CD4-positive, alpha-beta T cell treated with Interleukin-15 for 1 hour (primary cell): Measurements from ENCODE around the gene NTF3.

Source experiments
- DNase-seq: peaks from one replicate; pipeline ENCODE4 v3.0.0-alpha.2; 2020

NTF3 gene

DNA sequence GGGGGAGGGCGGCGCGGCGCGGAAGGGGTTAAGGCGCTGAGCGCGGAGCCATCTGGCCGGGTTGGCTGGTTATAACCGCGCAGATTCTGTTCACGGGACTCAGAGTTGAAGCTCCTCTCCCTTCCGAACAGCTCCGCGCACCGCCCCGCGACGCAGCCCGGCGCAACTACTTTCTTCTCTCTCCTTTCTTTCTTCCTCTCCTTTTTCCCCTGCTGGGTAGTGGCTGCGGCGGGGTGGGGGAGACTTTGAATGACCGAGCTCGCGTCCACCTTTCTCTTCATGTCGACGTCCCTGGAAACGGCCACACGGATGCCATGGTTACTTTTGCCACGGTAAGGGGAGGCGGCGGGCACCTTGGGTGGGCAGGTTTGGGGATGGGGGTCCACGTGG, at the start of gene NTF3:
Gene NTF3, plus strand, starts transcription at position 98 of the 390 bp plus-strand sequence. Its CDS starts 217 bp downstream, at position 315.
- no peak for DNase-seq

DNA sequence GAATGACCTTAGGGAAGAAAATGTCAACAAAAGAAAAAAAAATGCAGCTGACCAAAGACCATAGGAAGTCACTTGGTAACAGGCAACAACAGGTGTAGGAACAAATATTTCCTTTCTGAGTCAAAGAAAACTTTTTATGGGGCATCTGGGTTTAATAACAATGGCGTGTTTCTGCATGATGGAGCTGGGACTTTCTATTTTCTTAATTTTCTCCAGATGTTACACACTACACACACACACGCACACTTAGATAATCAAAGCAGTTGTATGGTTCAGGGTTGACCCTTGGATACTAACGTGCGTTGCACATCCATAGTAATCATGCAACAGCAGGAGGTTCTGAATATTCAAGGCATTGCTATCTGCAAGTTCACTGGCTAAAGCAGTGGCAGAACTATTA, 47.9 kb upstream of the NTF3 start:
- DNase-seq: no peak

DNA sequence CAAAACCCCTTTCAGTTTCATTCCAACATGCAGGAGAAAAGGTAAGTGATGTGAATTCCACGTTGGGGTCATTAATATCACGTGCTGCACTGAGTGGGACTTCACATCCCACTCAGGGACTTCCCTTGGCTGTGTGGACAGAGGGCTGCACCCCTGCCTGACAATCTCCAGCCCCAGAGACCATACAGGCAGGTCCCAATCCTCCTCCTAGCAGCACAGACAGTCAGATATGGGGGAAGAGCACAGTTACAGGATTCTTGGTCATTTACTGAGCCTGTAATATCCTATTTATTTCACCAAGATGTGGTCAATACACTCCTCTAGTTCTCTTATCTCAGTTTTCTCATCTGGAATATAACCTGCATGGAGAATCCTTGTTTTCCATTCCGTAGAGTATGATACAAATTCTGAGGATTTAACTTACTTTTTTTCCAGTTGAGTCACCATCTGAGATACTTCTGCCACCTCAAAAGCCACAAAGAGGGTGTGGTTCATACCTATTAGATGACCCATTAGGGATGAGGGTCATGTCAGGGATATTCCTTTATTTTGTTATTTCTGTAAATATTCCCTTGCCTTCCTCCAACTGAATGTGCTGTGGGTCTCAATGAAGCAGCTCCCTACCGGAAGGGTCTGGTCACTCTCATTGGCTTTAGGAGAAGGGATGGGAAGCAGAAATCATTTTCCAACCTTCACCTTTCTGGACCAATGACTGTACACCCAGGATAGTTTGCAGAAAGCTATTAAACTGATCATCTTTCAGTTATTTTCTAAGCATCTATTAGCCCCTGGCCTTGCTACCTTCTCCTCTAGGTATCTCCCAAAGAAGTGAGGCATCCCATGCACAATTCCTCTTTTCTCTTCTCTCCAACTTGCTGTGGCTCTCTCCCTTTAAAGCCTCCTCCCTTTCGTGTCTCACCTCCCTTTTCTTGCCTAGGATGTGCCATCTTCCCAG, 43.0 kb upstream of the NTF3 start:
- DNase-seq: no peak

DNA sequence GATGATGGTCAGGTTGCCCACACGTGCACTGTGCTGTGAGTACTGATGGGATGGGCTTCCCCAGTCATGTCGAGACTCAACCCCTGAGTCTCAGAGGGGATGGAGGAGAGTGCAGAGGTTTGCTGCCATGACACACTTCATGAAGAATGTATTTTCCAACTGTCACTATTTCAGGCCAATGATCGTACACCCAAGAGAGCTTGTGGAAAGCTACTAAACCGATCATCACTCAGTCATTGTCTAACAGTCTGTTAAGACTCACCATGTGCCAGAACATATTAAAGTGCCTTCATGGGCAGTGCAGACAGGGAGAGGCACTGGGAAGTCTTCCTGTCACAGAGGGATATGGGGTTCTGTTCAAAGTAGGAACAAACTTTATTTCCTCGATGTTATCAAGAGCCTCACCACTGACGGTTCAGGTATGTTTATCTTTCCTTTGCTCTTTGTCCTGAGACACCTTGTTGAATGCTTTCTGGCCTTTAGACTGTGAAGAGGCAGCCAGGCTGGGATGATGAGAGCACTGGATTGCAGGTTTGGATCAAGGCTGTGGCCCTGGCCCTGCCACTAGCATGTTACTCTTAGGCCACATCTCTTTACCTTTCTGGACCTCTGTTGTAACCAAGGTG, 41.6 kb upstream of the NTF3 start:
- DNase-seq: no peak

DNA sequence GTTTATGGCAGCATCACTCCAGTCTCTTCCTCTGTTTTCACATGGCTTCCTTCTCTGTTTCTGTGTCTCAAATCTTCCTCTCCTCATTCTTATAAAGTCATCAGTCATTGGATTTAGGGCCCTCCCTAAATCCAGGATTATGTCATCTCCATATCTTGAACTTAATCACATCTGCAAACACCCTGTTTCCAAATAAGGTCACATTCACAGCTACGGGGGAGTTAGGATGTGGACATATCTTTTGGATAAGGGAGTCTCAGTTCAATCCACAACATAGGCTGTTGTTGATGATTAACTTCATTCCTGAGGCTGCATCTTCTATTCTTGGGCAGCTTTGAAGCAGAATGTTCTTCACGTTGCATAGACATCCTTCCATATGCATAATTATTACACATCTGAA, 40.3 kb upstream of the NTF3 start:
- no peak for DNase-seq

DNA sequence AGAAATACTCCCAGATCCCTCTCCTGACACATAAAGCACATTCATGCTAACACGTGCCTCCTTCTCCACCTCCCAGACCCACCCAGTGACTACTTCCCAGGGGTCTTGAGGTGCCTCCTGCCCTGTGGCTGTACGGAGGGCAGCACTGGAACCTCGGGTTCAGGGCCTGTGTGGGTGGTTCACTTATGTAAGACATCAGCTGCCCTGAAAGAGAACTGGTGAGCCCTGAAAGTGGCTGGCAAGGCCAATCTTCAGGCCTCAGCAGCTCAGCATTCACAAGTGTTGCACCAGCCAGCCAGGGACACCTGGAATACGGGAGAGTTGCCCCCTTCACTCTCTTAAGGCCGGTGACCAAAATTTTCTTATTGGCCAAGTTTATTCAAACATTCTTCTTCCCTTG, 38.9 kb upstream of the NTF3 start:
- DNase-seq: no peak

DNA sequence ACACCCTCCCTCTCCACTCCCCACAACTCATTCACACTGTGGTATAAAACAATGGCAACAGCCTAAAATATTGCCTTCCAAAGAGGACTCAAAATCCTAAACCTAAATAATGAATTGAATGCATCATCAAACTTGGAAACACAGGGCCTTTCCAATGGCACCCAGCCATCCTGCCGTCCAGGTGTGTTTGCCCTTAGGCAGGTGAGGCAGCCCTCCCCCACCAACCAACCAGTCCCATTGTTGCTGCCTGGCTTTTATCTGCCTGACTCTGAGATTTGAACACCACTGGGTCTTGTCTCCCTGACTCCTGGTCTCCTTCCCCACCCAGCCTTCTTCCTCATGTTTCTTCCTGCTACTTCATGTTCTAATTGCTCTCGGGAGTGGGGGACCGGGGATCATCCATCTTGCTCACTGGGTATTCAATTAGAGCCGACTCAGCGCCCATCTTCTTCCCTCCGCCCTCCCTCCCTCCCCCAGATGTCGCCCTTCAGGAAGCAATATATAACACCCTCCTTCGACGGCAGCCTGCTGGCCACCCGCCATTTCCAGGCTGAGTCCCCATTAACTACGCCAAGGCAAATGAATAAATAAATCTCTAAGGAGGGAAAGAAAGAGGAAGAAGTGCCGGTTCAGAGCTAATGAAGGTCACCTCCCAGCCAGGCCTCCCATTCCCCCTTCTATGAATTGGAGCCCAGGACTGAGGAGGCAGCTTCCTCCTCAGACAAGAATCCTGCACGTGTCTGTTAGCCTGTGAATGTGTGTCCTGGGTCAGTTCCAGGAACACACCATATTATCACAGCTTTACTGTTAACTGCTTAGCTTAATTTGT, 36.3 kb upstream of the NTF3 start:
- no peak for DNase-seq

DNA sequence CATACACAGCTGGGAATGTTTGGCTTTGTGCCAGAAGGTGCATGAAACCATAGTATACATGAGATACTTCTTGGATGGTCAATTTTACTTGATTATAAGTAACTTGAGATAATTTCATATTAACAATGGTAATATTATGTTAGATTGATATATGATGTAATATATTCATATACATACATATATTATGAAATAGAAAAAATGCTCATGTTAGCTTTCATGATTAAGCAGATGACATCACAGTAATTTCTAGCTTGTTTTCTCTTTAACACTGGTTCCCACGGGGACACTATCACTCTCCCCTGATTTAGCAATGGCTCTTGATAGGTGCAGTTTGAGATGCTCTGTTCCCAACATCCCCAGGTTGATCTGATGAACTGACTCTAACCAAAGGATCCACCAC, 35.4 kb upstream of the NTF3 start:
- no peak for DNase-seq

DNA sequence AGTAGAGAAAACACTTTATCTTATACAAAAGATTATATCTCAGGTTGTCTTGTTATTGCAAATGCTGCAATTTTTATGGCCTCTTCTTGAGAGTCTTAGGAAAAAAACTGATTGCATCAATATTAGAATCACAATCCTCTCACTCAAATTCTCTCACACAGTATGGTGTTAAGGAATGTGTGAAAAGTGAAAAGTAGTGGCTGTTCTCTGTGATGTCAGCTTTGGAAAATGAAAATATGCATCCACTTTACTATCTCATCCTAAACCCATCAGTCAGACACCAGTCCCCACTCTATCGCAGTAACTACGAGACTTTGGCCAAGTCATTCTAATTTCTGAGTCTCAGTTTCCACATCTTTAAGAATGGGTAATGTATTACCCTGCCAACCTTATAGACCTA, 32.6 kb upstream of the NTF3 start:
- no peak for DNase-seq

DNA sequence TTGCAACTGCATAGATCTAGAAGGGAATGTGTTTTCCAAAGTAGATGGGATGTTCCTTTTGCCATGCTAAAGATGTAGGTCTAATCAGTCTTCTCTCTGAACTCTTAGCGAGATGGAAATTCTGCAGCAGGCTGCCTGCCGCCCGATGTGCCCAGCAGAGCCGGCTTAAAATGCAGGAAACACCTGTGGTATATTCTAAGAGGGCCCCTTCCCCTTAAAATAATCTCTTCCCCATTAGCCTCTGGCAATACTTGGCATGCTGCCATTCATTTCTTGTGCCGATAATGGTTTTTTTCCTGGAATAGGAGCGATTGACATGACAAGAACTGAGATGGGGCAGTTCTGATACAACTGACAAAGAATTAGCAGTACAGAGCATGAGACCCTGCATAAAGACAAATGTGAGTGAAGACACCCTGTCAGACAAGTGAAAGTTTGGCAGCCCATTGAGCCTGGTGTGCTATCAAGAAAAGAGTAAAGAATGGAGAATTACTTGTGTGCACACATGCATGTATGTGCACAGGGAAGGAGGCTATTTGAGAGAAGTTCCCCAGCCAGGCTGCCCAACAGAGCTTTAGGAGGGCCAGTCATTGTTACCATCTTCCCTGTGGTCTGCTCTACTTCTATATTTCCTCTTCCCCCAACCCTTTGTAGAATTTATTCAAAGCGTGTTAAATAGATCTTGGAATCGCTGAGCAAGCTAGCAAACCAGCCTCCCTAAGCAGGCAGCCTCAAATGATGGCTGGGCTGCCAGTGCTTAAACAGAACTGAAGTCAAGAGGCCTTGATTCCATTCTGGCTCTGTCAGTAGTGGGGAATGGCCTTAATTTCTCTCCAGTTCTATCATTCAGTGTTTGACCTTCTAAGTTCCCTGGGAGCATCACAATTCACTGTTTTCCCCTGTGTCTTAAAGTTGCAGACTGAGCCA, 29.6 kb upstream of the NTF3 start:
- DNase-seq: no peak

DNA sequence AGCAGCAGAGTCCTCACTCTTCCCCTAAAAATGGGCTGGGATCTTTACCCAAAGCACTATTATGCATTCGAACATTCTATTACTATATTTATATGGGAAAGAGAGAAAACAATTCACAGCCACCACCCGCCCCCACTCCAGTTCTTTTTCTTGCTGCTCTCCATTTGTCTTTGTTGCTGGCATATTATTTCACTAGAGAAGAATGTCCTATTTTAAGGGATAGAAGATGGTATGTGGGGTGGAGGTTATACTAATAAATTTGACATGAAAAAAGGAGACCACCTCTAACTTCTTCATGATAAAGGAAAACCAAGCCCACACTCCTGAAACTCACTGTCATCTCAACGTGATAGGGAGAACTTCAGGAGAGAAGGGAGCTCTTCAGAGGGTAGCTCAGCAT, 28.5 kb upstream of the NTF3 start:
- no peak for DNase-seq

DNA sequence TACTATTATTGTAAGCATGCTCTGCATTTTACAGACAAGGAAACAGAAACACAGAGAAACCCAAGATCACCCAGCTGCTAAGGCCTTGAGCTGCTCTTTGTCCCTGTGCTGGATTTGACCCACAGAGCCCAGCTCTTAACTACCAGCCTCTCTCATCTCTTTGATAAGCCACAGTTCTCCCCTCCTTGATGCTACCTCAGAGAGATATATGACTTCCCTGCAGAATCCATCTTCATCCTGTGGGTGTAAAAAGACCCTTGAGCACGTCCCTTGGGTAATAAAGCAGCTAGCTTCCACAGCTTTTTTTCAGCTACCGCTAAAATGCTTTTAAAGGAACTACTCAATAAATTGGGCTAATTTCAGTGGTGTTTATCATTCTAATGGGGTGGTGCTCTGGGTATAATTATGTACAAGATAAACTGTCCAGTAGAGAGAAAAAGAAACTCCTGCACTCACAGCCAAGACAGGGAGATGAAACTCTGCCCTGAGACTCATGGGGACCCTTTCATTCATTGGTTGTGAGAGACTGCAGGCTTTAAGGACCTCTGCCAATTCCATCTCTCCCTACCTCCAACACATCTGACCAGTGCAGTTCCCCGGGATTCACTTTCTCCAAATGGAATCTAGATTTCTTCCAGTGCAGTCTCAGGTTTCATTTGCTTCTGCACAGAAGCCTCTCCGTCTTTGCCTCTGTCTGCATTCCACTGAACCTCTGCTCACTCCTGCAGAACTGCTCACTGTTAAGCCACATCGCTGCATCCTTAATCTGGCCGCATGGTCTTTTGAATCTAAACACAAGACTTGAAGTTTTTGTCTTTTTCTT, 24.7 kb upstream of the NTF3 start:
- DNase-seq: no peak

DNA sequence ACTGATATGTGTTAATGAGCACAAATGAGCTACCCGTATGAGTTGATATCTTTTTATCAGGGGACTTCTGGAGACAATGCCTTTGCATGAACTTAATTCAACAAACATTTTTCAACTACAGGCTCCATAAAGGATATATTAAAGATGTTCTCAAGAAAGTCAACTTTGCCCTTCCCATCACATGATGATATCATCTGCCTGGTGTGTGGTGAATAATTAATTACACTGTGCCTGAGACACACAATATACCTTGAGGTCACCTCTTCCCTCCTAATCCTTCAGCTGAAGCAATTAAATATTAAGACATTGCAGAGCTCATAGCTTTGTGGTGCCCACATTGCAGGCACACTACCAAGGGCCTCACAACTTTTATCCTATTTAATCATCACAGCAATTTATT, 22.3 kb upstream of the NTF3 start:
- DNase-seq: no peak

DNA sequence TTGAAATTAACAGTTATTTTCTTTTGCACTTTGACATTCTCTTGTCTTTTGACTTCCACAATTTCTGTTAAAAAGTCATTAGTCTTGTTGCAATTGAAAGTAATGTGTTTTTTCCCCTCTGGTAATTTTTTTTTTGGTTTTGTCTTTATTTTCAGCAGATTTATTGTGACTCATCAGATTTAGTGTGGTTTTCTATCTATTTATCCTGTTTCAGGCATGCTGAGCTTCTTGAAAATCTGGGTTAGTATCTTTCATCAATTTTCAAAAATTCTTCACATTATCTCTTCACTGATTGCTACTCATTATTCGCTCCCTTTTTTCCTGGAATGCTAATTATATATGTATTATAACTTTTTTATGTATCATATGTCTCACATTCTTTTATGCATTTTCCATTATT, 15.3 kb upstream of the NTF3 start:
- no peak for DNase-seq

DNA sequence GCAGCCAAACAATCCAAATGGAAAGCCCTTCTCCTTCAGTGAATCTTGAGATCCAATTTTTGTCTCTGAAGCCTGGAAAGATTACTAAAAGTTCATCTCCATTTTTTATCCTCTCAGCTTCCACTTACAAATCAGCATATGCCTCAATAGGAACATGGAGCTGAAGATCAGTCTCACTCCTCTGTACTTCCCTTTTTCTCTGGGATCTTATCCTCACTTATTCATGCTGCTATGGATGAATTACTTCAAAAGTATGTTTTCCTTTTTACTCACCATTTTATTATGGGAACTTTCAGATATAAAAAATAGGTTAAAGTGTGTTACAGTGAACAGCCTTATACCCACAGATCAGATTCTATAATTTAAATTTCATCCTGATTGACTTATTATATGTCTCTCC, 14.4 kb upstream of the NTF3 start:
- no peak for DNase-seq

DNA sequence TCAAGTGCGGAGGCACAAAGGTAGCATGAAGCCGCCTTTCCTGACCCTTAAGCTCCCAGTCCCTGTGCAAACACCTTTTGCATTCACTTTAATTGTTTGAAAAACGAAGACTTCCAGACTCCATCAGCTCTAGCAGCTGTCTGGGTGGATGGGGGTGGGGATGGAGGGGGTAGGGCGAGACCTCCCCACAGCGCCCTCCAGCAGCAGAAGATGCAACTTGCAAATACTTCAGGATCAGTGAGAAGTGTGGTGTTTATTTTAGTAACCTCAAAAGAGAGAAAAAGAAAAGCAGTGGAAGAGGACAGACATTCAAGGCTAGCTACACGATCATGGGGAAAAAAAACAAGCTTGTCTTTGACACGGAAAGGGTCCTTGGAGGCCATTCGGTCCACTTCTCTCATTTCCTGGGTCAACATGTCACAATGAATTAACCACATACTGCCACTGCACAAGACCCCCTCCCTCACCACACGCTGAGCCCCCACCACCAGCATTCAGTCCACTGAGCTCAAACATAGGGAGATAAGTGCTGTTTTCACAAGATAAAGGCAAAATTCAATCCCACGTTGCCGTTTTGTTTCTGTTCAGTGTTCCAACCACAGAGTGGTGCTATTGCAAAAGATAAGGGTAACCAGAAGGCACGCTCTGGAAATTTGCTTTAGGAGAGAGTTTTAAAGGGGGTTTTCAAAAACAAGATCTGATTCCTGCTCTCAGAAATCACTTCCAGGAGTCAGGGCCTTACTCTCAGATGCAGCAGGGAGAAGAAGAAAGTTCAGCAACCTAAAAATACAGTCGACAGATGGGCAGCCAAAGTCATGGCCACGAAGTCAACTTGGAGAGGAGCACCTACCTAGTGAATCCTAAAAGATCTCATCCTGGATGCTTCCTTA, 3.3 kb upstream of the NTF3 start:
- DNase-seq: no peak

DNA sequence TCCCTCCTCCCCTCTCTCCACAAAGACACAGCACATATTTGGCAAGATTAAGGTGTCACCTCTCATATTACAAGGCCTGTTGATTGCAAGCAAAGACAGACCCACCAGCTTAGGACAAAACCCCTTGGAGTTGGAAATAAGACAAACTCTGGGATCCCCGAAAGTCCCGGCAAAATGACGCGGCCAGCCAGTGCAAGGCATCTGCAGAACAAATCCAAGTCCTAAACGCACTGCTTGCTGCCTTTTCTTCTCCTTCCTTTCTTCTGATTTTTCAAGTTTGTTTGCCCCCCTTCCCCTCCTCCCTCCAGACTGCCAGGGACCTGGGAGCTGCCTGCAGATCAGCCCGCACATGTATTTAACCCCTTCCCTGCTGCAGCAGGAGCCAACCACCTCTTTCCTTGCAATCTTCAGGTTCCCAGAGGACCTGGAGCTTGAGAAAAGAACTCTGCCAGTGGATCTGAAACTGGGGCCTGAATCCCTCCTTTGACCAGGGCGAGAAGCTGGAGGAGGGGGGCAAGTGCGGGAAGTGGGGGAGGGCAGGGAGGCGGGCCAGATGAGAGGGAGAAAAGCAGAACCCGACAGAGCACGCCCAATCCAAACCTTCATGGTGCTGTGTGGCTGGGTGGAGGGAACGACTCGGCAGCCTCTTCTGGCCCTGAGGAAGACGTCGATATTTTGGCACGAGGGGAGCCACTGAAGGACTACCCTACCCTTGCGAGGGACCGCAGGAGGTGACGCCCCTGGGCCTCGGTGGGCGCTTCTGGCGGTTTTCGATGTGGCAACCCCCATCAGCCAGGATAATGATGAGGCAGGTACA, 2.0 kb upstream of the NTF3 start:
- no peak for DNase-seq

DNA sequence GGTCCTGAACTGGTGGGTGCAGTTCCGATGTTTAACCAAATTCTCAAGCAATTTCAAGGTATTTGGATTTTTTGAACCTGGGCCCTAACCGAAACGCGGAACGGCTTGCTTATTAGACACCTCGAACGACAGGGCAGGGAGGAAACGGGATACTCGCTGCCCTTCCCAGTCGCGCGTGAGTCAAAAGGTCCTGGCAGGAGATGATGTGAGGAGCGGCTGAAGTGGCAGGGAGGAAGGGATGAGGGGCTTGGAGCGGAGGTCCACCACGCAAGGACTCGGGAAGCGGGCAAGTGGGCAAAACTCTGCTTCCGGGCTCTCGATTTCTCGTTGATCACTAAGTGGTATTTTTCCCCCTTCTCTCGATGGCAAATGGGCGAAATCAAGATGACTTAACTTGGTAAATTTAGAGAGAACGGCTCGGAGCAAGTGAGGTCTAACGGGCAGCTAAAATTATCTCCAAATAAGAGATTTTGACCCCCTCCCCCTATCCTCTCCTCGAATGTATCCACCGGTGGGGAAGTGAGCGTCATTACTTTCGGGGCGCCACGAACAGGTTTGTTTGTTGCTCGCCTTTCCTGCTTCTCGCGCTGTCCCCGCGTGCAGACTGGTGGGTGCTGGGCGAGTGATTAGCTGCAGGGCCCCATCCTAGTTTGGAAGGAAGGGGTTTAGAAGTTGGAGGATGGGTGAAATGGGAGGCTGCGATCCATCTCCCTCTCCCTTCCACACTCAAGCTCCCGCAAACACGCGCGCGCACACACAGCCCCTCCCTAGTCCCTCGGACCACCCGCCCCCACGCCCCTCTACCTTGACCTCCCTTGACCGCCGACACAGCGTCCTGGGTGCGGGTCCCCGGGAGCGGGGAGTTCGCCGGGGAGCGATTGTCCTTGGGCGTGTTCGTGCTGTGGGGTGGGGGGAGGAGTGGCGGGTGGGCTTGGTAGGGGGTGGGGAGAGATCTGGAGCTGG, 986 bp upstream of the NTF3 start:
- DNase-seq: no peak
